ENCODE results near the gene DCP2. TPM values are rescaled to one million over a fixed set of nuclear protein-coding genes. Genes with fewer than 3 reads are reported as not detected.
A peak's percentile ranks its signal among the peaks of the same experiment; 100 is the strongest.

Gene DCP2
- total and polyA plus RNA-seq, 4 donors = 9.5 to 91.5 (median 29.5) TPM

GRCh38 chr5:113047234-113047633 is 70.6 kb downstream of the DCP2 start:
- Histone ChIP-seq H3K9me3 (ENCODE audit: control insufficient read depth in 4 of 4, insufficient read depth in 3 of 4, low read length in 3 of 4) (no peaks in the 10 kb centered on the region), H3K4me3 (no peak overlapping the region), H3K4me1 (ENCODE audit: control insufficient read depth in 5 of 5, insufficient read depth in 5 of 5, low read length in 5 of 5) (peaks cover 0 to 9% (median 4%) of the 10 kb centered on the region in 5 donors), H3K9ac (ENCODE audit: insufficient read depth in 1 of 2, low read length in 2 of 2) (no peak overlapping the region), H3K27ac (ENCODE audit: low read depth in 1 of 2, low read length in 1 of 2) (no peak overlapping the region), H3K36me3 (ENCODE audit: control insufficient read depth in 4 of 4, insufficient read depth in 4 of 4, low read length in 4 of 4) (peaks cover 2 to 8% (median 5%) of the 10 kb centered on the region in 4 donors), H3K27me3 (ENCODE audit: control insufficient read depth in 3 of 3, insufficient read depth in 3 of 3, low read length in 2 of 3) (no peaks in the 10 kb centered on the region)
- DNase-seq (peak in 1 of 3 donors; percentile 20), ATAC-seq (ENCODE audit: insufficient read depth, low FRiP score) (no peak)
- TF ChIP-seq, protein P1, sequence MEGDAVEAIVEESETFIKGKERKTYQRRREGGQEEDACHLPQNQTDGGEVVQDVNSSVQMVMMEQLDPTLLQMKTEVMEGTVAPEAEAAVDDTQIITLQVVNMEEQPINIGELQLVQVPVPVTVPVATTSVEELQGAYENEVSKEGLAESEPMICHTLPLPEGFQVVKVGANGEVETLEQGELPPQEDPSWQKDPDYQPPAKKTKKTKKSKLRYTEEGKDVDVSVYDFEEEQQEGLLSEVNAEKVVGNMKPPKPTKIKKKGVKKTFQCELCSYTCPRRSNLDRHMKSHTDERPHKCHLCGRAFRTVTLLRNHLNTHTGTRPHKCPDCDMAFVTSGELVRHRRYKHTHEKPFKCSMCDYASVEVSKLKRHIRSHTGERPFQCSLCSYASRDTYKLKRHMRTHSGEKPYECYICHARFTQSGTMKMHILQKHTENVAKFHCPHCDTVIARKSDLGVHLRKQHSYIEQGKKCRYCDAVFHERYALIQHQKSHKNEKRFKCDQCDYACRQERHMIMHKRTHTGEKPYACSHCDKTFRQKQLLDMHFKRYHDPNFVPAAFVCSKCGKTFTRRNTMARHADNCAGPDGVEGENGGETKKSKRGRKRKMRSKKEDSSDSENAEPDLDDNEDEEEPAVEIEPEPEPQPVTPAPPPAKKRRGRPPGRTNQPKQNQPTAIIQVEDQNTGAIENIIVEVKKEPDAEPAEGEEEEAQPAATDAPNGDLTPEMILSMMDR (IDR thresholded peaks at IDR 0.05; ENCODE audit: control extremely low read depth, extremely low read depth) = no peak
- WGBS, 2 donors = 66 to 79% methylated on average over 2 of the region's 2 CpGs

DNA sequence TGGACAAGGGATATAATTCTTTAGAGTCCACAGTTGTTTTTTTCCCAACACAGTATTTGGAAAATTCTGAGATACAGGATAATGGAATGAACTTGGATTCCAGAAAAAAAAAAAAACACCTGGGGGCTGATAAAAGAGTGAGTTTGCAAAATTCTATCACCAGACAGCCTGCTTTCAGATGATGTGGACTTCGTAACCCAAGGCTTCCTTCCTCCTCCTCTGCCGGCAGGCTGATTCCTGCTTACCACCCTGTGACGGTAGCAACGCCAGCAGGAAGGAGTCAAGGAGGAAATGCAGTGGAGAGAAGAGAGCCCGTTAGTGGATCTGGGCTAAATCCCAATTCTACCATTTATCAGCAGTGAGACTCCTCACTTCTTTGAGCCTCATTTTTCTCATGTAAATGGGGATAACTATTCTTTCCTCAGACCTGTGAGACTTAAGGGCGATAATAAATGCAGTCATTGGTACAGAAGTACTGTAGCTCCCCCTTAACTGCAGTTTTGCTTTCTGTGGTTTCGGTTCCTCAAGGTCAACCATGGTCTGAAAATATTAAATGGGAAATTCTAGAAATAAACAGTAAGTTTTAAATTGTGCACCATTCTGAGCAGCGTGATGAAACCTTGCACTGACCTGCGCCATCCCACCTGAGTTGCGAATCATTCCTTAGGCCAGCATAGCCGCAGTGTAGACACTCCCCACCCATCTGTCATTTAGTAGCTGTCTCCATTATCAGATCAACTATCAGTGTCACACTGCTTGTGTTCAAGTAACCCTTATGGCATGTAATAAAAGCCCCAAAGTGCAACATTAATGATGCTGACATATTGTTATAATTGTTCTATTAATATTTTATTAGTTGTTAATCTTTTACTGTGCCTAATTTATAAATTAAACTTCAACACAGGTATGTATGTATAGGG is 71.4 kb downstream of the DCP2 start:
- H3K4me3 ChIP-seq = no peak overlapping the region
- 56 to 62% methylated on average over 11 of the region's 11 CpGs for whole genome bisulfite sequencing, 2 donors
- peak overlapping the region in 1 of 2 donors; percentile 37 for H3K27ac ChIP-seq (ENCODE audit: low read depth in 1 of 2, low read length in 1 of 2)
- H3K9ac ChIP-seq (ENCODE audit: insufficient read depth in 1 of 2, low read length in 2 of 2) = no peak overlapping the region
- DNase-seq (no peak), ATAC-seq (ENCODE audit: insufficient read depth, low FRiP score) (no peak)
- H3K9me3 ChIP-seq (ENCODE audit: control insufficient read depth in 4 of 4, insufficient read depth in 3 of 4, low read length in 3 of 4) = no peaks in the 10 kb centered on the region
- no peaks in the 10 kb centered on the region for H3K27me3 ChIP-seq (ENCODE audit: control insufficient read depth in 3 of 3, insufficient read depth in 3 of 3, low read length in 2 of 3)
- H3K4me1 ChIP-seq (ENCODE audit: control insufficient read depth in 5 of 5, insufficient read depth in 5 of 5, low read length in 5 of 5) = peaks cover 0 to 7% (median 4%) of the 10 kb centered on the region in 5 donors
- TF ChIP-seq, protein P1 (IDR thresholded peaks at IDR 0.05; ENCODE audit: control extremely low read depth, extremely low read depth) = no peak
- H3K36me3 ChIP-seq (ENCODE audit: control insufficient read depth in 4 of 4, insufficient read depth in 4 of 4, low read length in 4 of 4) = peaks cover 2 to 11% (median 5%) of the 10 kb centered on the region in 4 donors

GRCh38 chr5:113048931-113049330 is 72.3 kb downstream of the DCP2 start:
- peaks cover 2 to 14% (median 5%) of the 10 kb centered on the region in 4 donors for H3K36me3 ChIP-seq (ENCODE audit: control insufficient read depth in 4 of 4, insufficient read depth in 4 of 4, low read length in 4 of 4)
- ATAC-seq (ENCODE audit: insufficient read depth, low FRiP score) = no peak
- WGBS, 2 donors = 95 to 97% methylated on average over 10 of the region's 10 CpGs

More at GRCh38 chr5:113048931-113049330, 72.3 kb downstream of the DCP2 start:
- peaks cover 0 to 5% (median 2%) of the 10 kb centered on the region in 5 donors for H3K4me1 ChIP-seq (ENCODE audit: control insufficient read depth in 5 of 5, insufficient read depth in 5 of 5, low read length in 5 of 5)
- no peak overlapping the region for H3K4me3 ChIP-seq
- no peak for DNase-seq
- H3K9me3 ChIP-seq (ENCODE audit: control insufficient read depth in 4 of 4, insufficient read depth in 3 of 4, low read length in 3 of 4) = no peaks in the 10 kb centered on the region
- H3K27me3 ChIP-seq (ENCODE audit: control insufficient read depth in 3 of 3, insufficient read depth in 3 of 3, low read length in 2 of 3) = no peaks in the 10 kb centered on the region
- H3K27ac ChIP-seq (ENCODE audit: low read depth in 1 of 2, low read length in 1 of 2) = no peak overlapping the region
- TF ChIP-seq, protein P1 (IDR thresholded peaks at IDR 0.05; ENCODE audit: control extremely low read depth, extremely low read depth) = no peak
- H3K9ac ChIP-seq (ENCODE audit: insufficient read depth in 1 of 2, low read length in 2 of 2) = no peak overlapping the region

Measured in lung (tissue), 12 donors.